ENCODE measurements around the gene ST7L. TPM values are rescaled to one million over a fixed set of nuclear protein-coding genes. Genes with fewer than 3 reads are reported as not detected.

ST7L gene
- total and polyA plus RNA-seq, 9 of the 15 experiments (the other 6 are each of a cell fraction or from before 2014, with no cell fraction given): 9.0 to 32.5 (median 26.6) TPM

DNA sequence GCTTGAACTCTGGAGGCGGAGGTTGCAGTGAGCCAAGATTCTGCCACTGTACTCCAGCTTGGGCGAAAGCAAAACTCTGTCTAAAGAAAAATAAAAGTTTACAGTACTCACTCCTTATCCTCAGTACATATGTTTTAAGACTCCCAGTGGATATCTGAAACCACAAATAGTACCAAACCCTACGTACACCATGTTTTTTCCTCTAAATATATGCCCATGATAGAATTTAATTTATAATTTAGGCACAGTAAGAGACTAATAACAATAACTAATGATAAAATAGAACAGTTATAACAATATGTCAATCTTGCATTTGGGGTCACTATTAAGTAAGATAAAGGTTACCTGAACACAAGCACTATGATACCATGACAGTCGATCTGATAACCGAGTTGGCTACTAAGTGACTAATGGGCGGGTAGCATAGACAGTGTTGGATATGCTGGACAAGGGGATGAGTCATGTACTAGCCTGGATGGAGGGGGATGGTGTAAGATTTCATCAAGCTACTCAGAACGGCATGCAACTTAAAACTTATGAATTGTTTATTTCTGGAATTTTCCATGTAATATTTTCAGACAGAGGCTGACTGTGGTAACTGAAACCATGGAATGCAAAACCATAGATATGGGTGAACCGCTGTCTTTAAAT lies 43.7 kb downstream of the ST7L start (continued):
- TF ChIP-seq, protein P1, sequence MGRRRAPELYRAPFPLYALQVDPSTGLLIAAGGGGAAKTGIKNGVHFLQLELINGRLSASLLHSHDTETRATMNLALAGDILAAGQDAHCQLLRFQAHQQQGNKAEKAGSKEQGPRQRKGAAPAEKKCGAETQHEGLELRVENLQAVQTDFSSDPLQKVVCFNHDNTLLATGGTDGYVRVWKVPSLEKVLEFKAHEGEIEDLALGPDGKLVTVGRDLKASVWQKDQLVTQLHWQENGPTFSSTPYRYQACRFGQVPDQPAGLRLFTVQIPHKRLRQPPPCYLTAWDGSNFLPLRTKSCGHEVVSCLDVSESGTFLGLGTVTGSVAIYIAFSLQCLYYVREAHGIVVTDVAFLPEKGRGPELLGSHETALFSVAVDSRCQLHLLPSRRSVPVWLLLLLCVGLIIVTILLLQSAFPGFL (CRISPR knock-in tag; IDR thresholded peaks at IDR 0.05): no peak
- TF ChIP-seq, protein P2, sequence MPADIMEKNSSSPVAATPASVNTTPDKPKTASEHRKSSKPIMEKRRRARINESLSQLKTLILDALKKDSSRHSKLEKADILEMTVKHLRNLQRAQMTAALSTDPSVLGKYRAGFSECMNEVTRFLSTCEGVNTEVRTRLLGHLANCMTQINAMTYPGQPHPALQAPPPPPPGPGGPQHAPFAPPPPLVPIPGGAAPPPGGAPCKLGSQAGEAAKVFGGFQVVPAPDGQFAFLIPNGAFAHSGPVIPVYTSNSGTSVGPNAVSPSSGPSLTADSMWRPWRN (IDR thresholded peaks at IDR 0.05; ENCODE audit: low read depth): no peak; the same call in 1 of the 2 replicates
- TF ChIP-seq, protein P3, sequence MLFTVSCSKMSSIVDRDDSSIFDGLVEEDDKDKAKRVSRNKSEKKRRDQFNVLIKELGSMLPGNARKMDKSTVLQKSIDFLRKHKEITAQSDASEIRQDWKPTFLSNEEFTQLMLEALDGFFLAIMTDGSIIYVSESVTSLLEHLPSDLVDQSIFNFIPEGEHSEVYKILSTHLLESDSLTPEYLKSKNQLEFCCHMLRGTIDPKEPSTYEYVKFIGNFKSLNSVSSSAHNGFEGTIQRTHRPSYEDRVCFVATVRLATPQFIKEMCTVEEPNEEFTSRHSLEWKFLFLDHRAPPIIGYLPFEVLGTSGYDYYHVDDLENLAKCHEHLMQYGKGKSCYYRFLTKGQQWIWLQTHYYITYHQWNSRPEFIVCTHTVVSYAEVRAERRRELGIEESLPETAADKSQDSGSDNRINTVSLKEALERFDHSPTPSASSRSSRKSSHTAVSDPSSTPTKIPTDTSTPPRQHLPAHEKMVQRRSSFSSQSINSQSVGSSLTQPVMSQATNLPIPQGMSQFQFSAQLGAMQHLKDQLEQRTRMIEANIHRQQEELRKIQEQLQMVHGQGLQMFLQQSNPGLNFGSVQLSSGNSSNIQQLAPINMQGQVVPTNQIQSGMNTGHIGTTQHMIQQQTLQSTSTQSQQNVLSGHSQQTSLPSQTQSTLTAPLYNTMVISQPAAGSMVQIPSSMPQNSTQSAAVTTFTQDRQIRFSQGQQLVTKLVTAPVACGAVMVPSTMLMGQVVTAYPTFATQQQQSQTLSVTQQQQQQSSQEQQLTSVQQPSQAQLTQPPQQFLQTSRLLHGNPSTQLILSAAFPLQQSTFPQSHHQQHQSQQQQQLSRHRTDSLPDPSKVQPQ (CRISPR knock-in tag; IDR thresholded peaks at IDR 0.05; ENCODE audit: borderline replicate concordance): no peak
- no peak for TF ChIP-seq SMAD1 (IDR thresholded peaks at IDR 0.05; ENCODE audit: low read depth, low read length, partially characterized antibody)
- no peak for TF ChIP-seq ZNF644 (tag; IDR thresholded peaks at IDR 0.05; ENCODE audit: low read depth)
- TF ChIP-seq ZNF174 (CRISPR knock-in tag; IDR thresholded peaks at IDR 0.05): no peak
- no peak for TF ChIP-seq MEF2A (IDR thresholded peaks at IDR 0.05; ENCODE audit: control insufficient read depth, low read depth, low read length)
- no peak for TF ChIP-seq NR2C1 (IDR thresholded peaks at IDR 0.05)
- peak; percentile 37; the same call in 1 of the 2 replicates for TF ChIP-seq NR2C1 (tag; IDR thresholded peaks at IDR 0.05)
- TF ChIP-seq, protein P4, sequence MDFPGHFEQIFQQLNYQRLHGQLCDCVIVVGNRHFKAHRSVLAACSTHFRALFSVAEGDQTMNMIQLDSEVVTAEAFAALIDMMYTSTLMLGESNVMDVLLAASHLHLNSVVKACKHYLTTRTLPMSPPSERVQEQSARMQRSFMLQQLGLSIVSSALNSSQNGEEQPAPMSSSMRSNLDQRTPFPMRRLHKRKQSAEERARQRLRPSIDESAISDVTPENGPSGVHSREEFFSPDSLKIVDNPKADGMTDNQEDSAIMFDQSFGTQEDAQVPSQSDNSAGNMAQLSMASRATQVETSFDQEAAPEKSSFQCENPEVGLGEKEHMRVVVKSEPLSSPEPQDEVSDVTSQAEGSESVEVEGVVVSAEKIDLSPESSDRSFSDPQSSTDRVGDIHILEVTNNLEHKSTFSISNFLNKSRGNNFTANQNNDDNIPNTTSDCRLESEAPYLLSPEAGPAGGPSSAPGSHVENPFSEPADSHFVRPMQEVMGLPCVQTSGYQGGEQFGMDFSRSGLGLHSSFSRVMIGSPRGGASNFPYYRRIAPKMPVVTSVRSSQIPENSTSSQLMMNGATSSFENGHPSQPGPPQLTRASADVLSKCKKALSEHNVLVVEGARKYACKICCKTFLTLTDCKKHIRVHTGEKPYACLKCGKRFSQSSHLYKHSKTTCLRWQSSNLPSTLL (IDR thresholded peaks at IDR 0.05): no peak
- TF ChIP-seq TAF15 (IDR thresholded peaks at IDR 0.05; ENCODE audit: low read depth, low read length): no peak
- TF ChIP-seq, protein P5, sequence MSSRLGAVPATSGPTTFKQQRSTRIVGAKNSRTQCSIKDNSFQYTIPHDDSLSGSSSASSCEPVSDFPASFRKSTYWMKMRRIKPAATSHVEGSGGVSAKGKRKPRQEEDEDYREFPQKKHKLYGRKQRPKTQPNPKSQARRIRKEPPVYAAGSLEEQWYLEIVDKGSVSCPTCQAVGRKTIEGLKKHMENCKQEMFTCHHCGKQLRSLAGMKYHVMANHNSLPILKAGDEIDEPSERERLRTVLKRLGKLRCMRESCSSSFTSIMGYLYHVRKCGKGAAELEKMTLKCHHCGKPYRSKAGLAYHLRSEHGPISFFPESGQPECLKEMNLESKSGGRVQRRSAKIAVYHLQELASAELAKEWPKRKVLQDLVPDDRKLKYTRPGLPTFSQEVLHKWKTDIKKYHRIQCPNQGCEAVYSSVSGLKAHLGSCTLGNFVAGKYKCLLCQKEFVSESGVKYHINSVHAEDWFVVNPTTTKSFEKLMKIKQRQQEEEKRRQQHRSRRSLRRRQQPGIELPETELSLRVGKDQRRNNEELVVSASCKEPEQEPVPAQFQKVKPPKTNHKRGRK (tag; IDR thresholded peaks at IDR 0.05): no peak
- TF ChIP-seq NR1H2 (CRISPR knock-in tag; IDR thresholded peaks at IDR 0.05): no peak
- 0 out of 2 replicates have a peak, but pooled peaks have one; percentile 19 for TF ChIP-seq RFX1 (IDR thresholded peaks at IDR 0.05)
- TF ChIP-seq ZNF77 (CRISPR knock-in tag; IDR thresholded peaks at IDR 0.05): no peak
- TF ChIP-seq, protein P6, sequence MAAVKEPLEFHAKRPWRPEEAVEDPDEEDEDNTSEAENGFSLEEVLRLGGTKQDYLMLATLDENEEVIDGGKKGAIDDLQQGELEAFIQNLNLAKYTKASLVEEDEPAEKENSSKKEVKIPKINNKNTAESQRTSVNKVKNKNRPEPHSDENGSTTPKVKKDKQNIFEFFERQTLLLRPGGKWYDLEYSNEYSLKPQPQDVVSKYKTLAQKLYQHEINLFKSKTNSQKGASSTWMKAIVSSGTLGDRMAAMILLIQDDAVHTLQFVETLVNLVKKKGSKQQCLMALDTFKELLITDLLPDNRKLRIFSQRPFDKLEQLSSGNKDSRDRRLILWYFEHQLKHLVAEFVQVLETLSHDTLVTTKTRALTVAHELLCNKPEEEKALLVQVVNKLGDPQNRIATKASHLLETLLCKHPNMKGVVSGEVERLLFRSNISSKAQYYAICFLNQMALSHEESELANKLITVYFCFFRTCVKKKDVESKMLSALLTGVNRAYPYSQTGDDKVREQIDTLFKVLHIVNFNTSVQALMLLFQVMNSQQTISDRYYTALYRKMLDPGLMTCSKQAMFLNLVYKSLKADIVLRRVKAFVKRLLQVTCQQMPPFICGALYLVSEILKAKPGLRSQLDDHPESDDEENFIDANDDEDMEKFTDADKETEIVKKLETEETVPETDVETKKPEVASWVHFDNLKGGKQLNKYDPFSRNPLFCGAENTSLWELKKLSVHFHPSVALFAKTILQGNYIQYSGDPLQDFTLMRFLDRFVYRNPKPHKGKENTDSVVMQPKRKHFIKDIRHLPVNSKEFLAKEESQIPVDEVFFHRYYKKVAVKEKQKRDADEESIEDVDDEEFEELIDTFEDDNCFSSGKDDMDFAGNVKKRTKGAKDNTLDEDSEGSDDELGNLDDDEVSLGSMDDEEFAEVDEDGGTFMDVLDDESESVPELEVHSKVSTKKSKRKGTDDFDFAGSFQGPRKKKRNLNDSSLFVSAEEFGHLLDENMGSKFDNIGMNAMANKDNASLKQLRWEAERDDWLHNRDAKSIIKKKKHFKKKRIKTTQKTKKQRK (IDR thresholded peaks at IDR 0.05; ENCODE audit: borderline replicate concordance, low read depth, low read length): no peak

Measured in K562 (cell line).